Thymus (tissue), 11 donors: ENCODE measurements around the gene RAMP1. TPM values are rescaled to one million over a fixed set of nuclear protein-coding genes. Genes with fewer than 3 reads are reported as not detected.

Source experiments
- DNase-seq, 9 donors: peaks; one replicate each; pipeline ENCODE4 v3.0.0-alpha.2; 2013; ENCODE audit warnings: low spot score in 9 of 9, low read depth in 6 of 9, missing footprints in 1 of 9
- H3K27ac ChIP-seq, 2 donors: one replicate each; pipeline ENCODE4 v1.5.1; 2013; ENCODE audit warnings: control low read depth in 1 of 2, low read depth in 1 of 2, low read length in 1 of 2, mild to moderate bottlenecking in 1 of 2, moderate library complexity in 1 of 2
- H3K27me3 ChIP-seq, 2 donors: one replicate each; pipeline ENCODE4 v1.5.1; 2013; ENCODE audit warnings: low read length in 1 of 2; ENCODE audit not compliant: control insufficient read depth in 2 of 2, insufficient read depth in 1 of 2
- H3K36me3 ChIP-seq, 2 donors: one replicate each; pipeline ENCODE4 v1.5.1; 2013; ENCODE audit warnings: low read length in 1 of 2, mild to moderate bottlenecking in 1 of 2, moderate library complexity in 1 of 2; ENCODE audit not compliant: control insufficient read depth in 2 of 2, insufficient read depth in 2 of 2
- H3K4me1 ChIP-seq, 2 donors: one replicate each; pipeline ENCODE4 v1.5.1; 2013; ENCODE audit warnings: low read length in 2 of 2; ENCODE audit not compliant: control insufficient read depth in 2 of 2, insufficient read depth in 2 of 2
- H3K4me3 ChIP-seq, 2 donors: one replicate each; pipeline ENCODE4 v1.5.1; 2013; ENCODE audit warnings: low read length in 2 of 2, control low read depth in 1 of 2, mild to moderate bottlenecking in 1 of 2
- H3K9me3 ChIP-seq, 2 donors: one replicate each; pipeline ENCODE4 v1.5.1; 2013; ENCODE audit warnings: low read length in 1 of 2, mild to moderate bottlenecking in 1 of 2; ENCODE audit not compliant: control insufficient read depth in 2 of 2, insufficient read depth in 1 of 2
- WGBS: extraction: QIAGEN DNeasy Blood & Tissue Kit; methylation state at CpG from one replicate; pipeline ENCODE4 v1.1.7; 2013; 5-methylcytosine and 5-hydroxymethylcytosine counted together
- polyA plus RNA-seq: library from polyadenylated mRNA; stranded (reverse); fragments of 200-250 nt; gene quantifications from one replicate; pipeline ENCODE4 v1.2.3, GENCODE V29; 2013
- total RNA-seq: library from RNA; stranded (reverse); fragments of 120-200 nt; gene quantifications from one replicate; pipeline ENCODE4 v1.2.4, GENCODE V29; 2013
- donor health status: healthy.

RAMP1 gene
- total and polyA plus RNA-seq, 2 donors = 6.3 to 32.7 TPM

DNA sequence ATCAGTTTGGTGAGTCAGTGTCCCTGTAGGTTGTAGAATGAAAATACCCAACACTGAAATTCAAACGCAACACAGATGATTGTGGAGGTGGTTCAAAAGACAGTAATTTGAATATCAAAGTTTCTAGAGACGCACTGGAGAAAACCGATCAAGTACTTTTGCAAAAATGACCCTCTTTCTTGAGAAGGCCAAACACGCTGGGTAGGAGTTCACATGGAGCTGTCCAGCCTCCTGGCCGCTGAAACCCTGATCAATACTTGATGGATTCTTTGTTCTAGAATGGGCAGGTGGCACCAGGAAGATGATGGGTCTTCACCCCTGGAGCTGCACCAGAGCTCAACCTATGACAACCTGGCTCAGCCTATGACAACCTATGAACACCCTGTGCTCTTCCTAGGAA, 67.7 kb downstream of the RAMP1 start:
- no peak for DNase-seq
- H3K36me3 ChIP-seq = no peaks in the 10 kb centered on the region
- H3K4me3 ChIP-seq = no peak overlapping the region
- peaks cover 3 to 13% of the 10 kb centered on the region in 2 donors for H3K4me1 ChIP-seq
- H3K9me3 ChIP-seq = peaks cover 0 to 23% of the 10 kb centered on the region in 2 donors
- H3K27ac ChIP-seq = no peak overlapping the region
- WGBS = 95% methylated on average over 5 of the region's 5 CpGs
- H3K27me3 ChIP-seq = peaks cover 0 to 5% of the 10 kb centered on the region in 2 donors

DNA sequence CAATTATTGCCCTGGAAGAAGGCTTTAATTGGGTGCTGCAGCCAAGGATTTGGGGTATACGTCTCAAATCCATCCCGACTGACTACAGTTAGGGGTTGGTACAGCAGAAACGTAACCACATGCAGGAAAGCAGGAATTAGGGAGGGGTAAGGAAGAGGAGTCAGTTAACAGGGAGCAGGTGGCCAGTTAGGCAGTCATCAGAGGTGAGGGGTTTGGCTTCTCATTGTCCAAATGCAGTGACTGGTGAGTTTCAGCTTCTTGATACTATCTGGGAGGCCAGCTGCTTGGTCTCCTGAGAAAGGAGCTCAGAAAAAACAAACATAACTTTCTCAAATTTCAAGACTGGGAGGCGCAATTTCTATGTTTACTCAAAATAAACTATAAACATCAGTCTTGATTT, 68.6 kb downstream of the RAMP1 start:
- Histone ChIP-seq H3K27me3 (peaks cover 0 to 4% of the 10 kb centered on the region in 2 donors), H3K27ac (no peak overlapping the region), H3K9me3 (peaks cover 0 to 23% of the 10 kb centered on the region in 2 donors), H3K36me3 (no peaks in the 10 kb centered on the region), H3K4me3 (no peak overlapping the region), H3K4me1 (peaks cover 3 to 11% of the 10 kb centered on the region in 2 donors)
- 95% methylated on average over 4 of the region's 4 CpGs for WGBS
- no peak for DNase-seq

DNA sequence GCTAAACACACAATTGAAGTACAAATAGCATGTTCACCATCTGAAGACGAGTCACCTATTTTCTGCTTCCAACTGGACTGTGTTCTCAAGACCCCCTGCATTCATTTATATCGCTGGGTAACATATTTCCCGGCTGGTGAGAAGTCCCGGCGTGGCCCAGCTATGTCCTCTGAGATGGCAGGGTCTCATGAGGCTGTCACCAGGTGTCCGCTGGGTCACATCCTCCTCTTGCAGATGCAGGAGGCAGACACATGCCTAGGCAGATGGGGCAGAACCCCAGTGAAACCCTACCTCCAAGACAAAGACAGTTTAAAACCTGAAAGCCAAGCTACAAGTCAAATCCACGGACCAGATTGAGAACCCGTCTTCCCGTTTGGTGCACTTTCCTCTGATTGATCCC, 70.6 kb downstream of the RAMP1 start:
- H3K4me3 ChIP-seq = no peak overlapping the region

DNA sequence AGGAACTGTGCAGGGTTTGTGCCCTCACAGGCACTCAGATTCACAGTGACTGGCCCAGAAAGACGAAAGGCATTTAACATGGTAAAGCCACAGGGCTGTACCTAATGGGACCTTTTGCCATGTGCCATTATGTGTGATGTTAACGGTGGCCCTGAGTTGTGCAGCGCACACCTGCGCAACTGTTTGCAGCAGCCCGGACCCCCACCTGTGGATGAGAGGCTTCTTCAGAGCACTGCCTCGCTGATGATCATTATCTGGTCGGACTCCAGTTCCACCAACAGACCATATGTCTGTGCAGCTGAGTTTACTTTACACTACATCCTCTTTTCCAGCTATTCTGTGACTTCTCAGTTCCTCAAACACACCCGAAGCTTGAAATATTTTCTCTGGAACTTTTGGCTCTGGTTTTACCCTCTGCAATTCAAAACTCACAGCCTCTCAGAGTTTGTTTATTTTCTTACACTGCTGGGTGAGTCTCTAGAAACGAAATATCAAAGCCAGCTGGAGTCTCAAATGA, 71.8 kb downstream of the RAMP1 start:
- no peak overlapping the region for H3K4me3 ChIP-seq
- H3K9me3 ChIP-seq = peaks cover 0 to 20% of the 10 kb centered on the region in 2 donors
- no peaks in the 10 kb centered on the region for H3K27me3 ChIP-seq
- whole genome bisulfite sequencing = 33% methylated on average over 9 of the region's 9 CpGs
- no peaks in the 10 kb centered on the region for H3K36me3 ChIP-seq
- peak overlapping the region in 1 of 2 donors; percentile 23 for H3K27ac ChIP-seq
- H3K4me1 ChIP-seq = peaks cover 1 to 9% of the 10 kb centered on the region in 2 donors
- peak in 1 of 9 donors; percentile 27 for DNase-seq

More for the DNA sequence above, 70.6 kb downstream of the RAMP1 start:
- peaks cover 0 to 20% of the 10 kb centered on the region in 2 donors for H3K9me3 ChIP-seq
- WGBS = 98% methylated on average over 9 of the region's 9 CpGs
- DNase-seq = no peak
- no peak overlapping the region for H3K27ac ChIP-seq
- peaks cover 3 to 10% of the 10 kb centered on the region in 2 donors for H3K4me1 ChIP-seq
- H3K27me3 ChIP-seq = no peaks in the 10 kb centered on the region
- no peaks in the 10 kb centered on the region for H3K36me3 ChIP-seq

DNA sequence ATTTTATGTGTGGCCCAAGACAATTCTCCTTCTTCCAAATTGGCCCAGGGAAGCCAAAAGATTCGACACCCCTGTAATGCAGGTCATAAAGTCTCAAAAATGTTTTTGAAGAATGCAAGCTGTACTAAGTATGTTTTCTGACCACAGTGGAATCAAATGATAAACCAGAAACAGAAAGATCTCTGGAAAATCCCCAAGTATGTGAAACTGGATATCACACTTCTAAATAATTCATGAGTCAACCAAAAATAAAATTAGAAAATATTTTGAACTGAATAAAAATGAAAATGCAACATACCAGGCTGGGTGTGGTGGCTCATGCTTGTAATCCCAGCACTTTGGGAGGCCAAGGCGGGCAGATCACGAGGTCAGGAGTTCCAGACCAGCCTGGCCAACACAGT, 73.3 kb downstream of the RAMP1 start:
- peaks cover 0 to 18% of the 10 kb centered on the region in 2 donors for H3K9me3 ChIP-seq
- WGBS = 91% methylated on average over 3 of the region's 3 CpGs
- no peaks in the 10 kb centered on the region for H3K36me3 ChIP-seq
- no peaks in the 10 kb centered on the region for H3K27me3 ChIP-seq
- no peak for DNase-seq
- no peak overlapping the region for H3K27ac ChIP-seq
- H3K4me1 ChIP-seq = peaks cover 0 to 6% of the 10 kb centered on the region in 2 donors
- no peak overlapping the region for H3K4me3 ChIP-seq

DNA sequence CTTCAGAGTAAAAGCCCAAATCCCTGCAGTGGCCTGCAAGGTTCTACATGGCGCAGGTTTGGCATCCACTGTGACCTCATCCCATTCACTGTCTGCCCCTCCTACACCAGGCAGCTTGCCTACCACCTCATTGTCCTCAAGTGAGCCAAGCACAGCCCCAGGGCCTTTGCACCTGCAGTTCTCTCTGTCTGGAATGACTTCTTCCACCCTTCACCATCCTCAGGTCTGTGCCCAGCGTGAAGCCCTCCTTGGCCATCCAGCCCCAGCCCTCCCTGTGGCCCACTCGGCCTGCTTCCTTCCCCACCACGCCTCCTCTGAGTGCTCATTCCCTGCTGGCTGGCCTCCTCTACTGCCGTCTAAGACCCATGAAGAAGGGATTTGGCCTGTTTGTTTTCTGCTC, 74.8 kb downstream of the RAMP1 start:
- Histone ChIP-seq H3K36me3 (no peaks in the 10 kb centered on the region), H3K27me3 (no peaks in the 10 kb centered on the region), H3K9me3 (peaks cover 0 to 10% of the 10 kb centered on the region in 2 donors), H3K27ac (no peak overlapping the region), H3K4me1 (peaks cover 0 to 6% of the 10 kb centered on the region in 2 donors), H3K4me3 (no peak overlapping the region)
- no peak for DNase-seq
- WGBS = 98% methylated on average over 5 of the region's 5 CpGs

DNA sequence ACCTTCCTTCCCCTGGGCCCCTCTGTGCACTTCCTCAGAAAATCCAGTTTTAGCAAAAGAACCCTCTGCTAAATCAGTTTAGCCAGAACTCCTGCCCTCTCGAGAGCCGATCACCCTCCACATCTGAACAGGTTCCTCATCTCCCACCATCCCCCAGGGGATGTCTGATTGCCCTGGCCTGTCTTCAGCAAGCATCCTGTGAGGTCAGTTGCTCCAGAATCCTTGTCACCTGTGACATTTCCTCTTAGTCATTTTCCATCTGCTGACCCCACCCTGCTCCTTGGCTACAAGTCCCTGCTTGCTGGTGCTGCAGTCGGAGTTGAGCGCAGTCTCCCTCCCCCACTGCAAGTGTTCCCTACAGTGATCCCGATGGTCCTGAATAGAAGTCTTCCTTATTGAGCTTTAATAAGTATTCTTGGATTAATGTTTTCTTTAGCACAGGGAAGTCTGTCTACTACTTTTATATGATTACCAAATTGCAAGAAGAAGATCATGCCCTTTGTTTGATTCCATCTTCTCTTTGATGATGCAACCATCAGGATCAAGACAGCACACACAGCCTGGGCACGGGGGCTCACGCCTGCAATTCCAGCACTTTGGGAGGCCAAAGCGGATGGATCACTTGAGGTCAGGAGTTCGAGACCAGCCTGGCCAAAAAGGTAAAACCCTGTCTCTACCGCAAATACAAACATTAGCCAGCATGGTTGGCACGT, 76.5 kb downstream of the RAMP1 start:
- Histone ChIP-seq H3K36me3 (no peaks in the 10 kb centered on the region), H3K9me3 (no peaks in the 10 kb centered on the region), H3K27me3 (no peaks in the 10 kb centered on the region), H3K4me3 (no peak overlapping the region), H3K4me1 (peaks cover 0 to 5% of the 10 kb centered on the region in 2 donors), H3K27ac (no peak overlapping the region)
- 89% methylated on average over 11 of the region's 11 CpGs for WGBS
- no peak for DNase-seq

DNA sequence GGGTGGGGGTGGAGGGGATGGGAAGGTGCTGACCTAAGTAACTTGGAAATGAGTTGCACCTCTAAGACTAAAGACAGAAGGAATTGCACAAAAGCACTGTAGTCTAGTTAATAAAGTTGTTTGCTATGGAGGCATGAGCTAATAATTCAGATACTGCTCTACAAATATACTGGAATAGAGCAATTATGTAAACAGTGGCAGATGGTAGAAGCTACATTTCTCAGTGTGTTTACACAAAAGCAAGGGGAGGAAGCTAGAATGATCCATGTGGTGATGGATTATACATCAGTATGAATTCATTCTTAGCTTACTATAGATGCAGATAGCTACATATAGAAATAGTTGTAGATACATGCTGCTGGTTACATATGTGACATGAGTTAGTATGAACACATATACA, 79.8 kb downstream of the RAMP1 start:
- Histone ChIP-seq H3K27me3 (no peaks in the 10 kb centered on the region), H3K36me3 (no peaks in the 10 kb centered on the region), H3K4me3 (no peak overlapping the region), H3K9me3 (peaks cover 2 to 8% of the 10 kb centered on the region in 2 donors), H3K27ac (no peak overlapping the region), H3K4me1 (peaks cover 0 to 7% of the 10 kb centered on the region in 2 donors)
- no peak for DNase-seq

DNA sequence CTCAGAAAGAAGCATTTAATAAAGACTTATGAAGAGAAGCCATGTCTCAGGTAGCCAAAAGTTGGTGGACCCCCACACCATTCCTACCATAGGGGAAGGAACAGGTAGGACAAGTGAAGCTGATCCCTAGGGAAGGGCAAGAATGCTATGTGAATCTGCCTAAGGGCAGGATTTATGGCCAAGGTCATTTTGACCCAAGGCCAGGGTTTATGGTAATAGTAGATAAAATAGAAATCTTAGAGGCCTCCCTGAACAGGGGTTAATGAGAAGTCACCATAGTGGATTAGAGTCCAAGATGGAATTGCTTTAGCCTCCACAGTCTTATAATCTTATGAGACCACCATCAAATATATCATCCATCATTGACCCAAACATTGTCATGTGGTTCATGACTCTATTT, 81.4 kb downstream of the RAMP1 start:
- peaks cover 2 to 24% of the 10 kb centered on the region in 2 donors for H3K9me3 ChIP-seq
- H3K4me1 ChIP-seq = peaks cover 0 to 7% of the 10 kb centered on the region in 2 donors
- no peak overlapping the region for H3K4me3 ChIP-seq
- no peak overlapping the region for H3K27ac ChIP-seq
- no peak for DNase-seq
- H3K36me3 ChIP-seq = no peaks in the 10 kb centered on the region
- H3K27me3 ChIP-seq = no peaks in the 10 kb centered on the region
